Brain microvascular endothelial cell (primary cell): ENCODE measurements around the gene PTPRD.

ENCODE experiments used
- DNase-seq: peaks from one replicate; pipeline ENCODE4 v3.0.0-alpha.2; 2020
- H3K27ac ChIP-seq: fragments of 250-450 bp; sonication (Bioruptor Pico); 2 replicates; pipeline ENCODE4 v1.5.1; 2020; ENCODE audit warnings: mild to moderate bottlenecking, moderate library complexity
- H3K27me3 ChIP-seq: fragments of 250-450 bp; sonication (Bioruptor Pico); replicated peaks from 2 replicates; pipeline ENCODE4 v1.5.1; 2020; ENCODE audit warnings: mild to moderate bottlenecking
- H3K36me3 ChIP-seq: fragments of 250-450 bp; sonication (Bioruptor Pico); replicated peaks from 2 replicates; pipeline ENCODE4 v1.5.1; 2020; ENCODE audit warnings: mild to moderate bottlenecking
- H3K4me3 ChIP-seq: 2 replicates; pipeline ENCODE4 v1.5.1; 2011; ENCODE audit warnings: low read depth, mild to moderate bottlenecking, control low read depth, low read length, moderate library complexity
- in situ Hi-C: cut with HindIII; loops from 2 replicates; pipeline ENCODE4 v1.10.0; 2017; ENCODE audit warnings: low sequenced_read_pairs, low pct_ligation_motif_present
- TF ChIP-seq, protein P1 (sequence below): IDR thresholded peaks from 2 replicates; pipeline ENCODE4 v1.5.1; 2011; ENCODE audit warnings: low read depth, mild to moderate bottlenecking, moderate library complexity, low read length, control low read depth, inconsistent platforms; ENCODE audit errors: missing control alignments

The PTPRD gene

DNA sequence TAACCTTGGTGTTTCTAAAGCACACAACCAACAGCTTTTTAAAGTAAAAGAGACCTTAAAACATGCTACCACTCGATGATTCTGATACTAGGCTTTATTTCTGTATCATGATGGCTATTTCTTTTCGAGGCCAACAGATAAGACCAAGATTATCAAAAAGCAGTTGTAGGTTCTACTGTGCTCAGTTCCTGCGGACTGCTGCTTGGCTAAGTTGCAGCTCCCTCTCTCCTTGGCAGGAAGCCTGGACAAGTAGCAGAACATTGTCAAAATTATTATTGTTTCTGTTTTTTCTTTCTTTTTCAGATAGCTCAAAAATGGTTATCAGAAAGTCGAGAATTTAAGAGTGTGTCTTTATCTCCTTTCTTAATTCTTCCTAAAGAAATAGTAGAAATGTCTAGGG is 607.6 kb downstream of the PTPRD start:
- DNase-seq: no peak
- TF ChIP-seq, protein P1, sequence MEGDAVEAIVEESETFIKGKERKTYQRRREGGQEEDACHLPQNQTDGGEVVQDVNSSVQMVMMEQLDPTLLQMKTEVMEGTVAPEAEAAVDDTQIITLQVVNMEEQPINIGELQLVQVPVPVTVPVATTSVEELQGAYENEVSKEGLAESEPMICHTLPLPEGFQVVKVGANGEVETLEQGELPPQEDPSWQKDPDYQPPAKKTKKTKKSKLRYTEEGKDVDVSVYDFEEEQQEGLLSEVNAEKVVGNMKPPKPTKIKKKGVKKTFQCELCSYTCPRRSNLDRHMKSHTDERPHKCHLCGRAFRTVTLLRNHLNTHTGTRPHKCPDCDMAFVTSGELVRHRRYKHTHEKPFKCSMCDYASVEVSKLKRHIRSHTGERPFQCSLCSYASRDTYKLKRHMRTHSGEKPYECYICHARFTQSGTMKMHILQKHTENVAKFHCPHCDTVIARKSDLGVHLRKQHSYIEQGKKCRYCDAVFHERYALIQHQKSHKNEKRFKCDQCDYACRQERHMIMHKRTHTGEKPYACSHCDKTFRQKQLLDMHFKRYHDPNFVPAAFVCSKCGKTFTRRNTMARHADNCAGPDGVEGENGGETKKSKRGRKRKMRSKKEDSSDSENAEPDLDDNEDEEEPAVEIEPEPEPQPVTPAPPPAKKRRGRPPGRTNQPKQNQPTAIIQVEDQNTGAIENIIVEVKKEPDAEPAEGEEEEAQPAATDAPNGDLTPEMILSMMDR: no peak
- H3K27me3 ChIP-seq: no peaks in the 10 kb centered on the region
- H3K27ac ChIP-seq: no peak overlapping the region
- H3K36me3 ChIP-seq: no peaks in the 10 kb centered on the region
- no peak overlapping the region for H3K4me3 ChIP-seq
- in situ Hi-C loops: no loop called here

DNA sequence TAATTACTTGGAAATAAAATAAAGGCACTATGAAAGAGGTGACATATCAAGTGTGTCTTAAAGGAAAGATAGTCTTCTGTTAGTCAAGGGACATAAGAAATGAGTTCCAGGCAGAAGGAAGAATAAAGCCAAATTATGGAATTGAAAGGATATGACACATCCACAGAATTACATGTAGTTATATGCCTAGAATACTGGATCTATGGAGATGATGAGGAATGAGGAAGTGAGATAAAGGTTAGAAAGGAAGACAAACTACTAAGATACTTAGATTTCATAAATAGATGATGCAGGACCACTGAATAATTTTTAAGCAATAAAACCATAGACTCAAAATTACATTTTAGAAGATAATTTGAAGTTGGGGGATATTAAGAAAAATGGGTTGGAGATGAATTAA is 609.8 kb downstream of the PTPRD start:
- no peaks in the 10 kb centered on the region for H3K27me3 ChIP-seq
- H3K4me3 ChIP-seq: no peak overlapping the region
- H3K36me3 ChIP-seq: no peaks in the 10 kb centered on the region
- in situ Hi-C loops: no loop called here
- DNase-seq: no peak
- TF ChIP-seq, protein P1: no peak
- no peak overlapping the region for H3K27ac ChIP-seq

GRCh38 chr9:10000669-10001068 is 612.1 kb downstream of the PTPRD start:
- no peaks in the 10 kb centered on the region for H3K36me3 ChIP-seq
- in situ Hi-C loops: no loop called here
- H3K4me3 ChIP-seq: no peak overlapping the region
- TF ChIP-seq, protein P1: no peak
- H3K27ac ChIP-seq: no peak overlapping the region
- DNase-seq: no peak
- no peaks in the 10 kb centered on the region for H3K27me3 ChIP-seq

GRCh38 chr9:9998491-9999287 is 614.1 kb downstream of the PTPRD start:
- H3K27ac ChIP-seq: no peak overlapping the region
- DNase-seq: no peak
- H3K36me3 ChIP-seq: no peaks in the 10 kb centered on the region
- TF ChIP-seq, protein P1: peak; percentile 44
- no peaks in the 10 kb centered on the region for H3K27me3 ChIP-seq
- no peak overlapping the region for H3K4me3 ChIP-seq
- in situ Hi-C loops: no loop called here

DNA sequence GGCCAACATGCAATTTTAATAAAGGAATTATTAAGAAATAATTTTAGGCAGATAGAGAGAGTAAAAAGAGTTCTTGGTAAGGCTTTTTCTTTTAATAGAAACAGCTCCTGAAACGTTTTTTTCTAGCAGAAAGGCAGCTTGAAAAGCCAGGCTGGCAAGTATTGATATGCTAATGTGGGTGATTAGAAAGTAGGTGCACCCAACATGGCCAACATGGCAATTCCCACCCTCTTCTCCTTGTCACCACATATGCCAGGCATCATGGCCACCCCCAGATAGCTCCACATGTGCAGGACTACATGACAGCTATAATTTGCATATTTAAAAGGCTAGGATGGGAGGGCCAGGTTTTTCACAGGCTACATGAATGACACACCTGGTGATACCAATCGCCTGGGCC is 615.2 kb downstream of the PTPRD start:
- in situ Hi-C loops: no loop called here
- TF ChIP-seq, protein P1: no peak
- H3K36me3 ChIP-seq: no peaks in the 10 kb centered on the region
- no peaks in the 10 kb centered on the region for H3K27me3 ChIP-seq
- H3K27ac ChIP-seq: no peak overlapping the region
- DNase-seq: no peak
- H3K4me3 ChIP-seq: no peak overlapping the region

- no peak for DNase-seq
- H3K36me3 ChIP-seq: no peaks in the 10 kb centered on the region
- no peak overlapping the region for H3K4me3 ChIP-seq
- H3K27me3 ChIP-seq: no peaks in the 10 kb centered on the region
- H3K27ac ChIP-seq: no peak overlapping the region
- in situ Hi-C loops: no loop called here
- TF ChIP-seq, protein P1: no peak
Observed at GRCh38 chr9:9996259-9996658, 616.5 kb downstream of the PTPRD start.
